RWPE2 (cell line): ENCODE measurements around the gene FXR2.

Experiments
- ATAC-seq: fragments of 200-7000 bp; cut with Tn5 transposase; 3 replicates; pipeline ENCODE4 v1.9.1; 2021; ENCODE audit warnings: low read depth
- DNase-seq: peaks from one replicate; pipeline ENCODE4 v3.0.0-alpha.2; 2020; ENCODE audit warnings: low spot score
- H3K27ac ChIP-seq: fragments of 450-650 bp; 2 replicates; pipeline ENCODE4 v1.5.1; 2017; ENCODE audit warnings: mild to moderate bottlenecking; ENCODE audit not compliant: poor library complexity, severe bottlenecking
- H3K27me3 ChIP-seq: fragments of 250-450 bp; sonication (Bioruptor Pico); 2 replicates; pipeline ENCODE4 v1.5.1; 2021; ENCODE audit warnings: mild to moderate bottlenecking, moderate library complexity; ENCODE audit not compliant: insufficient read depth, poor library complexity, severe bottlenecking
- H3K36me3 ChIP-seq: fragments of 250-450 bp; sonication (Bioruptor Pico); 2 replicates; pipeline ENCODE4 v1.5.1; 2020; ENCODE audit warnings: low read depth, mild to moderate bottlenecking, moderate library complexity
- H3K4me1 ChIP-seq: fragments of 250-450 bp; sonication (Bioruptor Pico); 2 replicates; pipeline ENCODE4 v1.5.1; 2021; ENCODE audit warnings: mild to moderate bottlenecking, moderate library complexity; ENCODE audit not compliant: insufficient read depth, poor library complexity, severe bottlenecking
- H3K4me3 ChIP-seq: fragments of 250-450 bp; sonication (Bioruptor Pico); 2 replicates; pipeline ENCODE4 v1.5.1; 2021; ENCODE audit warnings: mild to moderate bottlenecking, moderate library complexity; ENCODE audit not compliant: severe bottlenecking
- H3K9me3 ChIP-seq: fragments of 250-450 bp; sonication (Bioruptor Pico); 2 replicates; pipeline ENCODE4 v1.5.1; 2021; ENCODE audit warnings: mild to moderate bottlenecking, moderate library complexity; ENCODE audit not compliant: severe bottlenecking
- CTCF ChIP-seq: fragments of 450-650 bp; IDR thresholded peaks from one replicate; pipeline ENCODE4 v1.5.1; 2017; ENCODE audit warnings: mild to moderate bottlenecking, moderate library complexity; ENCODE audit not compliant: poor library complexity, severe bottlenecking

Gene FXR2

GRCh38 chr17:7561589-7562207 lies 53.0 kb downstream of the FXR2 start, which contains the start of gene SENP3:
TSS of gene SENP3 (plus strand) at chr17:7561919. CDS start at chr17:7563077, 1,158 bp downstream.
- ATAC-seq (peak; percentile 67), DNase-seq (peak; percentile 92)
- H3K27me3 ChIP-seq: no peaks in the 10 kb centered on the region
- TF ChIP-seq CTCF: no peak
- H3K4me3 ChIP-seq: peak within 1 kb of the TSS; percentile 58
- H3K4me1 ChIP-seq: peaks cover 17% of the 10 kb centered on the region
- peaks cover 28% of the 10 kb centered on the region for H3K36me3 ChIP-seq
- H3K27ac ChIP-seq: peak within 1 kb of the TSS; percentile 76
- no peaks in the 10 kb centered on the region for H3K9me3 ChIP-seq

GRCh38 chr17:7561028-7561575 lies 53.6 kb downstream of the FXR2 start:
- Histone ChIP-seq H3K36me3 (peaks cover 23% of the 10 kb centered on the region), H3K9me3 (no peaks in the 10 kb centered on the region), H3K27me3 (no peaks in the 10 kb centered on the region), H3K4me1 (peaks cover 17% of the 10 kb centered on the region), H3K27ac (peak overlapping the region; percentile 76), H3K4me3 (peak overlapping the region; percentile 58)
- DNase-seq: peak; percentile 90
- peak; percentile 93 for TF ChIP-seq CTCF
- ATAC-seq: peak; percentile 70

- Histone ChIP-seq H3K36me3 (peaks cover 17% of the 10 kb centered on the region), H3K4me1 (peaks cover 17% of the 10 kb centered on the region), H3K9me3 (no peaks in the 10 kb centered on the region), H3K4me3 (peak overlapping the region; percentile 58), H3K27me3 (no peaks in the 10 kb centered on the region), H3K27ac (peak overlapping the region; percentile 76)
- DNase-seq: no peak
- peak; percentile 52 for ATAC-seq
- no peak for TF ChIP-seq CTCF
Measured at GRCh38 chr17:7560172-7561027, 54.3 kb downstream of the FXR2 start.

- no peak for TF ChIP-seq CTCF
- Histone ChIP-seq H3K27me3 (no peaks in the 10 kb centered on the region), H3K27ac (peak overlapping the region; percentile 76), H3K4me3 (no peak overlapping the region), H3K36me3 (peaks cover 9% of the 10 kb centered on the region), H3K4me1 (peaks cover 17% of the 10 kb centered on the region), H3K9me3 (no peaks in the 10 kb centered on the region)
- DNase-seq (no peak), ATAC-seq (no peak)
Measured at GRCh38 chr17:7559320-7560171, 55.2 kb downstream of the FXR2 start.
